T-cell (primary cell): ENCODE data around the gene LAMA5. TPM values are rescaled to one million over a fixed set of nuclear protein-coding genes. Genes with fewer than 3 reads are reported as not detected.

Experiments used
- ATAC-seq, 4 experiments: fragments of 200-7000 bp in 3 of 4; fragments of 150-1000 bp in 1 of 4; cut with Tn5 transposase; replicated peaks in 1 of 4; 1 replicate in 3 of 4; 2 replicates in 1 of 4; pipeline ENCODE4 v1.10.0; 2021; ENCODE audit warnings: moderate library complexity in 3 of 4, mild to moderate bottlenecking in 2 of 4, moderate number of reproducible peaks in 1 of 4
- CTCF ChIA-PET, 2 donors: fragments of 300-600 bp; sonication (Branson Sonifier 250); formaldehyde crosslinking; loops; one replicate each; lab custom pipeline; 2022; ENCODE audit warnings: antibody characterized with exemption in 2 of 2; lab: Charles Lee
- POLR2A ChIA-PET, 2 donors: fragments of 300-600 bp; sonication (Branson Sonifier 250); formaldehyde crosslinking; loops; one replicate each; lab custom pipeline; 2022; ENCODE audit warnings: antibody characterized with exemption in 2 of 2; lab: Charles Lee
- DNase-seq, 35 experiments: peaks; one replicate each; pipeline versions ENCODE4 v3.0.0 to v3.0.0-alpha.2; 2013 to 2023
- H3K27ac ChIP-seq: one replicate; pipeline ENCODE4 v1.5.1; 2013; ENCODE audit warnings: low read length
- H3K27me3 ChIP-seq, 2 experiments: replicated peaks in 1 of 2; 1 replicate in 1 of 2; 2 replicates in 1 of 2; pipeline versions ENCODE4 v1.6.1 to v1.7.0; 2013; ENCODE audit warnings: low read length in 1 of 2, mixed read lengths in 1 of 2; ENCODE audit not compliant: control insufficient read depth in 2 of 2, insufficient read depth in 2 of 2; ENCODE audit errors: extremely low read depth in 1 of 2
- H3K36me3 ChIP-seq, 2 donors: 1 replicate in 1 of 2; 2 replicates in 1 of 2; pipeline versions ENCODE4 v1.6.1 to v1.7.0; 2013; ENCODE audit warnings: low read length in 1 of 2; ENCODE audit not compliant: control insufficient read depth in 2 of 2, insufficient read depth in 1 of 2; ENCODE audit errors: extremely low read depth in 1 of 2
- H3K4me1 ChIP-seq, 2 experiments: 1 replicate in 1 of 2; 2 replicates in 1 of 2; pipeline versions ENCODE4 v1.6.1 to v1.7.0; 2013; ENCODE audit warnings: low read length in 2 of 2, mixed read lengths in 1 of 2; ENCODE audit not compliant: insufficient read depth in 2 of 2, control insufficient read depth in 1 of 2; ENCODE audit errors: extremely low read depth in 1 of 2
- H3K4me3 ChIP-seq, 2 donors: 1 replicate in 1 of 2; 2 replicates in 1 of 2; pipeline versions ENCODE4 v1.5.1 to v1.7.0; 2013; ENCODE audit warnings: mild to moderate bottlenecking in 2 of 2, low read length in 1 of 2, moderate library complexity in 1 of 2; ENCODE audit not compliant: control insufficient read depth in 1 of 2; ENCODE audit errors: extremely low read depth in 1 of 2
- H3K9me3 ChIP-seq: 2 replicates; pipeline ENCODE4 v1.7.0; 2013
- H3K27ac Mint-ChIP-seq, 2 donors: one replicate each; pipeline ENCODE4 v1.8.0; 2020 to 2021; ENCODE audit warnings: mild to moderate bottlenecking in 2 of 2, mixed read lengths in 2 of 2
- H3K27me3 Mint-ChIP-seq, 2 donors: one replicate each; pipeline ENCODE4 v1.8.0; 2021 to 2022; ENCODE audit warnings: mixed read lengths in 2 of 2
- H3K36me3 Mint-ChIP-seq: one replicate; pipeline ENCODE4 v1.8.0; 2021; ENCODE audit warnings: mixed read lengths
- H3K4me1 Mint-ChIP-seq, 3 donors: one replicate each; pipeline ENCODE4 v1.8.0; 2020 to 2022; ENCODE audit warnings: mixed read lengths in 3 of 3, mild to moderate bottlenecking in 1 of 3
- H3K4me3 Mint-ChIP-seq, 3 donors: one replicate each; pipeline ENCODE4 v1.8.0; 2020 to 2022; ENCODE audit warnings: mild to moderate bottlenecking in 3 of 3, mixed read lengths in 3 of 3, moderate library complexity in 3 of 3
- H3K9me3 Mint-ChIP-seq, 3 donors: one replicate each; pipeline ENCODE4 v1.8.0; 2020 to 2022; ENCODE audit warnings: mixed read lengths in 3 of 3
- whole genome bisulfite sequencing: methylation state at CpG from one replicate; pipeline ENCODE4 v1.1.5; 2013; ENCODE audit warnings: missing lambda C conversion rate; ENCODE audit not compliant: insufficient coverage; 5-methylcytosine and 5-hydroxymethylcytosine counted together
- total RNA-seq, 35 experiments: library from RNA in 6 of 35; stranded (reverse) in 6 of 35; fragments of 120-200 nt in 1 of 35; gene quantifications; one replicate each; pipeline versions ENCODE4 v1.2.1 to v1.2.4 and lab custom pipeline; 2013 to 2026

LAMA5 gene
- total RNA-seq, 5 donors from 2014 or later (not counting 1 experiment from before 2014, with no cell fraction given): 0.48 to 4.3 (median 3.0) TPM

- Histone ChIP-seq H3K4me1 (peaks cover 0 to 2% of the 10 kb centered on the region in 2 experiments), H3K4me3 (no peak overlapping the region), H3K36me3 (no peaks in the 10 kb centered on the region), H3K9me3 (no peaks in the 10 kb centered on the region), H3K27ac (no peak overlapping the region), H3K27me3 (no peaks in the 10 kb centered on the region)
- no peak overlapping the region for H3K27ac Mint-ChIP-seq
- no peaks in the 10 kb centered on the region for H3K36me3 Mint-ChIP-seq
- no peaks in the 10 kb centered on the region for H3K9me3 Mint-ChIP-seq
- no peaks in the 10 kb centered on the region for H3K4me1 Mint-ChIP-seq
- DNase-seq (no peak), ATAC-seq (no peak)
- no peak overlapping the region for H3K4me3 Mint-ChIP-seq
- H3K27me3 Mint-ChIP-seq: no peaks in the 10 kb centered on the region
- POLR2A ChIA-PET: no interaction called here
- 91% methylated on average over 25 of the region's 25 CpGs for WGBS
- CTCF ChIA-PET: no interaction called here
These were observed 52.3 kb downstream of the LAMA5 start for GRCh38 chr20:62314711-62315302.

- POLR2A ChIA-PET: no interaction called here
These were observed 52.8 kb downstream of the LAMA5 start for GRCh38 chr20:62314339-62314638.

GRCh38 chr20:62313460-62314338 is 53.4 kb downstream of the LAMA5 start:
- peaks cover 0 to 2% of the 10 kb centered on the region in 2 experiments for H3K4me1 ChIP-seq
- H3K9me3 Mint-ChIP-seq: no peaks in the 10 kb centered on the region
- no peak for ATAC-seq
- H3K27me3 ChIP-seq: no peaks in the 10 kb centered on the region
- peaks cover 2% of the 10 kb centered on the region for H3K36me3 Mint-ChIP-seq
- no peaks in the 10 kb centered on the region for H3K27me3 Mint-ChIP-seq
- whole genome bisulfite sequencing: 92% methylated on average over 46 of the region's 55 CpGs
- H3K27ac Mint-ChIP-seq: no peak overlapping the region
- H3K27ac ChIP-seq: no peak overlapping the region
- DNase-seq: no peak
- no peaks in the 10 kb centered on the region for H3K4me1 Mint-ChIP-seq
- ChIA-PET POLR2A (no interaction called here), CTCF (no interaction called here)
- no peak overlapping the region for H3K4me3 ChIP-seq
- H3K4me3 Mint-ChIP-seq: no peak overlapping the region
- H3K36me3 ChIP-seq: peaks cover 0 to 5% of the 10 kb centered on the region in 2 donors
- H3K9me3 ChIP-seq: no peaks in the 10 kb centered on the region

More at GRCh38 chr20:62314339-62314638, 52.8 kb downstream of the LAMA5 start:
- Mint-ChIP-seq H3K4me1 (no peaks in the 10 kb centered on the region), H3K4me3 (no peak overlapping the region), H3K27me3 (no peaks in the 10 kb centered on the region), H3K27ac (no peak overlapping the region), H3K9me3 (no peaks in the 10 kb centered on the region), H3K36me3 (no peaks in the 10 kb centered on the region)
- Histone ChIP-seq H3K27ac (no peak overlapping the region), H3K27me3 (no peaks in the 10 kb centered on the region), H3K4me3 (no peak overlapping the region), H3K36me3 (peaks cover 0 to under 1% of the 10 kb centered on the region in 2 donors), H3K9me3 (no peaks in the 10 kb centered on the region), H3K4me1 (peaks cover 0 to 2% of the 10 kb centered on the region in 2 experiments)
- ATAC-seq: no peak
- WGBS: 91% methylated on average over 12 of the region's 12 CpGs
- CTCF ChIA-PET: no interaction called here
- no peak for DNase-seq

GRCh38 chr20:62313021-62313420 is 54.1 kb downstream of the LAMA5 start:
- H3K4me1 ChIP-seq: peaks cover 0 to 2% of the 10 kb centered on the region in 2 experiments
- H3K4me3 ChIP-seq: no peak overlapping the region
- no peak overlapping the region for H3K27ac Mint-ChIP-seq
- ChIA-PET CTCF (no interaction called here), POLR2A (no interaction called here)
- no peaks in the 10 kb centered on the region for H3K9me3 Mint-ChIP-seq
- peaks cover 8% of the 10 kb centered on the region for H3K36me3 Mint-ChIP-seq
- no peaks in the 10 kb centered on the region for H3K4me1 Mint-ChIP-seq
- H3K4me3 Mint-ChIP-seq: no peak overlapping the region
- H3K27me3 Mint-ChIP-seq: no peaks in the 10 kb centered on the region
- no peak overlapping the region for H3K27ac ChIP-seq
- H3K36me3 ChIP-seq: peaks cover 2 to 12% of the 10 kb centered on the region in 2 donors
- 89% methylated on average over 19 of the region's 26 CpGs for WGBS
- no peaks in the 10 kb centered on the region for H3K27me3 ChIP-seq
- ATAC-seq (no peak), DNase-seq (no peak)
- H3K9me3 ChIP-seq: no peaks in the 10 kb centered on the region

GRCh38 chr20:62312662-62312977 is 54.5 kb downstream of the LAMA5 start:
- no peaks in the 10 kb centered on the region for H3K4me1 Mint-ChIP-seq
- no peaks in the 10 kb centered on the region for H3K27me3 Mint-ChIP-seq
- no peaks in the 10 kb centered on the region for H3K9me3 ChIP-seq
- no peaks in the 10 kb centered on the region for H3K9me3 Mint-ChIP-seq
- ChIA-PET CTCF (no interaction called here), POLR2A (no interaction called here)
- H3K27ac Mint-ChIP-seq: no peak overlapping the region
- no peak for DNase-seq
- H3K27me3 ChIP-seq: no peaks in the 10 kb centered on the region
- no peak for ATAC-seq
- peaks cover 6 to 16% of the 10 kb centered on the region in 2 donors for H3K36me3 ChIP-seq
- 91% methylated on average over 16 of the region's 16 CpGs for WGBS
- H3K4me3 ChIP-seq: no peak overlapping the region
- no peak overlapping the region for H3K27ac ChIP-seq
- no peak overlapping the region for H3K4me3 Mint-ChIP-seq
- peaks cover 8% of the 10 kb centered on the region for H3K36me3 Mint-ChIP-seq
- peaks cover 0 to 2% of the 10 kb centered on the region in 2 experiments for H3K4me1 ChIP-seq

- ATAC-seq (no peak), DNase-seq (no peak)
- no peak overlapping the region for H3K27ac ChIP-seq
- Mint-ChIP-seq H3K36me3 (peaks cover 8% of the 10 kb centered on the region), H3K27me3 (no peaks in the 10 kb centered on the region), H3K9me3 (no peaks in the 10 kb centered on the region), H3K4me1 (no peaks in the 10 kb centered on the region), H3K4me3 (no peak overlapping the region), H3K27ac (no peak overlapping the region)
- peaks cover 11 to 22% of the 10 kb centered on the region in 2 donors for H3K36me3 ChIP-seq
- no peak overlapping the region for H3K4me3 ChIP-seq
- WGBS: 92% methylated on average over 57 of the region's 60 CpGs
- no peaks in the 10 kb centered on the region for H3K27me3 ChIP-seq
- peaks cover 0 to 2% of the 10 kb centered on the region in 2 experiments for H3K4me1 ChIP-seq
- POLR2A ChIA-PET: no interaction called here
- H3K9me3 ChIP-seq: no peaks in the 10 kb centered on the region
- CTCF ChIA-PET: no interaction called here
These were observed 55.1 kb downstream of the LAMA5 start for GRCh38 chr20:62311832-62312661.
